NCI-H82 treated with DMSO at 0.1 percent for 48 hours (cell line): ENCODE data around the gene GLS.
"Not testable (repeated sequence)": the region's sequence is repeated elsewhere in the genome, so short reads cannot be mapped to it uniquely, and the experiment has no call there.

Source experiments
- DNase-seq: peaks from one replicate; lab custom pipeline; 2025; ENCODE audit not compliant: unreplicated experiment; lab: John Stamatoyannopoulos, UW

GLS gene

DNA sequence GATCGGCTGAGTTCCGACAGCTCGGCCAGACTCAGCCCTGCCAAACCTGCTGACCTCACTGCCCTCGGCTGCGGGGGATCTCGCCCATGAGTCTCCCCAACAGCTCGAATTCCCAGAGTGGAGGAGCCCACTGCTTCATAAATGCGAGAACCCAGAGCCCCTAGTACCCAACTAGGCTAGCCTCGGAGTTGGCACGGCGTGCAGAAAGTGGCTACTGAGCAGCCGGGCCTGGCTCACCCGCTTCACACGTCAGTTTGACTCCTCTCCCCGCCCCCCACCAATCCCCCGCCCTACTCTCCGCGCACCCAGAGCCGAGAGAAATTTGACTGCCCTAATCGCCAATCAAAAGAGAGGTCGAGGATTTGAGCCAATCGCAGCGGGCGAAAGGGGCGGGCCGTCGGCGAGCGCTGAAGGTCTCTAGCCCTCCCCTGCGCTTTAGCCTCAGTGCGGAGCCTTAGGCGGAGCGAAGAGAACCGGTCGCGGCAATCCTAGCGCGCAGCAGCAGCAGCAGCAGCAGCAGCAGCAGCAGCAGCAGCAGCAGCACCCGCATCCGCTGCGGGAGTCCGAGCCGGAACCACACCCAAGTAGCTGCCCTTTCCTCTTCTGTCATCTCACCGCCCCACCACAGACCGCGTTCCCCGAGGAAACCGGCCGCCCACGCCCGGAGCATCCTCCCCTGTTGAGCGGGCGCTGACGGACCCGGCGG lies at the start of gene GLS:
Gene GLS, plus strand, starts transcription at position 444 of the 706 bp plus-strand sequence. CDS start 264 bp downstream, outside the sequence.
- peak; percentile 92 for DNase-seq

DNA sequence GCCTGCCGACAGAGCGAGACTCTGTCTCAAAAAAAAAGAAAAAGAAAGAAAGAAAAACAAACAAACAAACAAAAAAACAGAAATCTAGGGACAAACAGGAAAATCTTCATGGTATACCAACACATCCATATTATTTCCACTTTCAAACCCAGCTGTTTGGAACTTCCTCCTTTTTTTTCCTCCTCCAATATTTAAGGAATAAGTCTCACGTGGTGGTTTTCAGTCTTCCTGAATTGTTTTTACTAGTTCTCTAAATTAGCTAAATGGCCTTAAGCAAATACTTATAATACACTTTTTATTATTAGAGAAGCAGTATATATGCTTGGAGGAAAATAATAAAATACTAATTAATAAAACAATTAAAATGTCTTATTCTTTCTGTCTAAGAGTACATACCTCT lies 48.7 kb upstream of the GLS start:
- DNase-seq = no peak

DNA sequence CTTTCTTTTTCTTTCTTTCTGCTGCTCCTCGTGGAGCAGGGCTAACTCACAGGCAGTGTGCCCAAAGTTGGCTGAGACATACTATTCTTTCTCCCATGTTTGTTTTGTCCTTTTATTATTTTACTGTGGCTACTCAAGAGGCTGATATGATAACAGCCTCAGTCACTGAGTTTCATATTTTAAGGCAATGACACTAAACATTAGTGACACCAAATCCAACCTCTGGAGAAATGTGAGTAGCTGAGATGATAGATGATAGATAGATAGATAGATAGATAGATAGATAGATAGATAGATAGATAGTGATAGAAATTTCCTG lies 45.8 kb upstream of the GLS start:
- DNase-seq = no peak

DNA sequence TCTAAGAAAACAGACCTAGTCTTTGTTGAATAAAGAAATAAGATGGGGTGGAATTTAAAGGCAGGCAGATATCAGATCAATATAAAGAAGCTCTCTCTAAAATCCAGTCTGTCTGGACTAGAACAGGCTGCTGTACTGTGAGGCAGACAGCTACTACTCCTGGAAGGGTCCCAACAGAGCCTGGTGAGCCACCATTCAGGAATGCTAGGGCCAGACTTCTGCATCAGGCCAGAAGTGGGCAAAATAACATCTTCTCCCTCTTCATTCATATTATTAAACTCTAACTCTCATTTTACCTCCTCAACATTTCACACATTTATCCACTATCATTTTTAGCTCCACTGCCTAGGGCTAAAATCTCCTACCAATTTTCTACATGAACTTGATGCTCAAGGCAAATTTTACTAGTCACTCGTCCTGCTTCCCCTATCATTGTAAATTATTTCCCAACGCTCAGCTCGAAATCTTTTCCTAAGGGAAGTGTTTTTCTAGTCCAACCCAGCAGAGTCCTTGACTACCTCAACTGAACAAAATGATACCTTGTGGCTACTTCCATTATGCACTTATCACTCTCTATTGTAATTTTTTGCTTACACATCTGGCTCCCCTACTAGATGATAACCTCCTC lies 45.2 kb upstream of the GLS start:
- no peak for DNase-seq

DNA sequence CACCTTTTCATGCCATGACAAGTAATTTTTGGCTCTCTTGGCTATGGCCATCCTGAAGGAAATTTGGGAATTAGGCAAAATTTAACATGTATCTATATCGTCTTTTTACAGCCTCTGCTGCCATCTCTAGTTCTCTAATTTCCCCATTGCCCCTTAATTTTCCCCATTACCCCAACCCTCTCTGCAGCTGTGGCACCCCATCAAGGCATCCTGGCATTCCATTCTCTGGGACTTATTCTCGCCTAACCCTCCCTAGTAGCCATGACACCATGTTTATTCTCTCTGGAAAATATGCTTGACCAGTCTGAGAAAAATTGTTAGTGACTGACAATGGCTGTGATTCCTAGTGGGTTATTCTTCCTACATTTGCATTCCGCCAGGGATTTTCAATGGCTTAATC lies 43.9 kb upstream of the GLS start:
- DNase-seq = no peak

DNA sequence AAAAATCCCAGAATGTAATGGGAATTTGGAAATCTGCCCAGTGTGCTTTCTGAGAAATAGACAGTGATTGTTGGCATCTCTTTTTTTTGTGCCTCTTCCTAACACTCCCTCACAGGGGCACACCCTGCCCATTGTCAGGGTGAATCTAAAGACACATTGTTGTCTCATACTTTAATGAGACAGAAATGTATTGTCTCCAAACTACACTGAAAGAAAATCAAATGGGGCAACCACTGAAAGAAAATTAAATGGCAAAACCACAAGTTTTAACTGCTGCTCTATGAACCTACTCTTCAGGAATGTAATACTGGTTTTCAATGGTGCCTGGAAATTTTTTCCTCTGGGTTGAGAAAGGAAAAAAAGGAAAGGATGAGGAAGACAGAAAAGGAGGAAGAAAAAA lies 43.2 kb upstream of the GLS start:
- DNase-seq = no peak

DNA sequence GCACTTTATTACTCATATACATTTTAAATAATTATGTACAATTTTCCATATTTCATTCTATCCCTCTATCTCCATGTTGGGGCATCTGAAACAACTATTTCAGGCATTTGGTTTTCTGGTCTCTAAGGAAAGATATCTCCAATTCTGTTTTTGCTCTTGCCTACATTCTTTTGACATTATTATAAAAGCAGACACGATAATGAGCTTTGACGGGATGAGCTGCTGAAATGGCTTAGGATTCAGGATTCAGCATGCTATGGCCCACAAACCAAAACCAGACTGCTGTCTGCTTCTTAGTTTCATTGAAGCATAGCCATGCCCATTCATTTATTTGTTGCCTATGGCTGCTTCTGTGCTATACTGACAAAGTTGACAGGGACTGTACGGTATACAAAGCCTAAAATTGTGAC lies 42.7 kb upstream of the GLS start:
- no peak for DNase-seq

DNA sequence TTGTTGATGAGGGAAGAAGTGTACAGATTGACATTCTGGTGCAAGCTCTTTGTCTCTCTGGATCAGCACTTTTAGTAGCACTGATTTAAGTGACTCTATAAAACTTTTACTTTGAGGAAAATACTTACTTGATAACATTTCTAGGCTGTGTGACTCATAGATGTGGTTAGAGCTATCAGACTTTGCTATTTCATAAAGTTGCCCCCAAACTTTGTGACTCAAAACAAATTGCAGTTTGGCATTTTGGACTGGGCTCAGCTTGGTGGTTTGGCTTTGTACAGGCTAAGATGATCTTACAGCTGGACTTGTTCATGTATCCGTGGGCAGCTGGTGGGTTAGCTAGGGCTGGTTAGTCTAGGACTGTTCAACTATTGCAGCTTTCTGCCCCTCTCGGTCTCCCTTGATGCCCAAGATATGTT lies 42.1 kb upstream of the GLS start:
- no peak for DNase-seq

DNA sequence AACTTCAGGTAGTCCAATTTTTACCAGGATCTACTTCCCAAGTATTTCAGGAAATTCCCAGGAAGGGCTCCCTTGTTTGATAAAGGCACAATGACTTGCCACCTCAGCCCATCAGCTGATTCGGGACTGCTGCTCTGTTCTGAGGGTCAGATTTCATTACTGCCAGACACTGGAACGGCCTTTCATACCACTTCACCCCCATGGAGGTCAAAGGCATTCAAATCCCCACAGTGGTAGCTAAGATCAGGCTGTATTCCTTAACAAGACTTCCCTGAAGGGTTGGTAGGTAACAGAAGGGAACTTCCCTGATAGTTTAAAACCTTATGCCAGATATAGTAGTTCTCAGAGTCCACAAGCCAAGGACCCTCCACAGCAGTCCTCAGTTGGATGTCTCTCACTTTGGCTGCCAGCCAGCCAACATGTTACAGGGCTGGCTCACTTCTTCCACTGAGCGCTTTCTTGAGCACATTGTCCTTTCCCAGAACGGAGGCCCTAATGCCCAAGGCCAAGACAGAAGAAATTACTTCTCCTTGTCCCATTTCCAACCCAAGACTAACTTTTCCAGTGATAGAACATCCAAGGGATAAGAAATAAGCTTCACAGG lies 40.0 kb upstream of the GLS start:
- DNase-seq = no peak

DNA sequence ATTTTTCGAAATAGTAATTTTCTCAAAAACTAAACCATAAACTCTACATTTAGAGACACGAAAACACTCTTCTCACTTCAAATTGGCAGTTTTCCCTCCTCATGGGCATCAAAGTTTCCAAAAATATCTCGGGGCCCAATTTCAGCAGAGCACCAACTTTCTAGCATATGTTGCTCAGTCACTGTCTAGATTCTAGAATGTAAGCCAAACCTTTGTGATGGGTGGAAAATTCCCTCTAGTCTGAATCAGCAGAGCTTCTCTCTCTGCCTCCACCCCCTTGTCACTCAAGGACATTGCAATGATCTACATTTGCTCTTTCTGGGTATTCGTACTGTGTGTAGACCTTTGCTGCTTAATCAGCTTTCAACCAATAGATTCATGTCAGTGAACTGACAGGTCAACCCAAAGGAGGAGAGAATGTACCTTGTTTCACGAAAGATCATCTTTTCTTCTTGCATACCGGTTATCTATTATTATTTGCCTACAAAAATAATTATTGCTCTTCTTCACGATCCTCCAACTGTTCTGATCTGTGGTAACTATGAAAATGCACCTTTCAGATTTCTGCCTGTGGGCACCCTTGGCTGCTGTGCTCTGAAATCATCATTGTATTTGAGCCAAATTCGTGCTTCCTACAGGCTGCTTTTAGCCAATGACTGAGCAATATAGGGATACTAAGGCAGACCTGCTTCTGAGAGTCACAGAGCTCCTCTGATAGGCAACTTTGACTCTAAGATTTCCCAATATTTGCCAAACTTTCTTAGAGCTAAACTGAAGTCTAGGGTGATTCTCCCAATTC lies 38.7 kb upstream of the GLS start:
- DNase-seq = no peak

DNA sequence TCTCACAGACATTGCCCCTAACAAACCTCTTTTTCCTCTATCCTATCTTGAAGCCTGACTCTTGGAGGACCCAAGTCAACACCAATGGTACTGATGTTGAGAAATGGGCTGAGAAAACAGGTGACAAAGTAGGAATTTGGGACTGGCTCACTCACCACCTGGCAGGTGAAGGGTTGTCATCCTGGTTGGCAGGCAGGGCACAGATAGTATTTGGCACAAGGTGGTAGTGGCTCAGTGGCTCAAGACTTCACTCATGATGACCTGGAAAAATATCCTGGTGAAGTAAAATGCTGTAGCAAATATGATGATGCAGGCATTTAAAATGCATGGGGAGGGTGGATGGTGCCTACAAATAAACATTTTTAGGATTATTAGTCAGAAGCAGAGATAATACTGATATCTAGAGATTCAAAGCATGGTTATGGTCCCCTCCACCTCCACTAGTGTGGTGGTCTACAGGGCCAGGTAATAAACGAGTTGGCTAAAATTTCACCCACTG lies 38.0 kb upstream of the GLS start:
- no peak for DNase-seq

DNA sequence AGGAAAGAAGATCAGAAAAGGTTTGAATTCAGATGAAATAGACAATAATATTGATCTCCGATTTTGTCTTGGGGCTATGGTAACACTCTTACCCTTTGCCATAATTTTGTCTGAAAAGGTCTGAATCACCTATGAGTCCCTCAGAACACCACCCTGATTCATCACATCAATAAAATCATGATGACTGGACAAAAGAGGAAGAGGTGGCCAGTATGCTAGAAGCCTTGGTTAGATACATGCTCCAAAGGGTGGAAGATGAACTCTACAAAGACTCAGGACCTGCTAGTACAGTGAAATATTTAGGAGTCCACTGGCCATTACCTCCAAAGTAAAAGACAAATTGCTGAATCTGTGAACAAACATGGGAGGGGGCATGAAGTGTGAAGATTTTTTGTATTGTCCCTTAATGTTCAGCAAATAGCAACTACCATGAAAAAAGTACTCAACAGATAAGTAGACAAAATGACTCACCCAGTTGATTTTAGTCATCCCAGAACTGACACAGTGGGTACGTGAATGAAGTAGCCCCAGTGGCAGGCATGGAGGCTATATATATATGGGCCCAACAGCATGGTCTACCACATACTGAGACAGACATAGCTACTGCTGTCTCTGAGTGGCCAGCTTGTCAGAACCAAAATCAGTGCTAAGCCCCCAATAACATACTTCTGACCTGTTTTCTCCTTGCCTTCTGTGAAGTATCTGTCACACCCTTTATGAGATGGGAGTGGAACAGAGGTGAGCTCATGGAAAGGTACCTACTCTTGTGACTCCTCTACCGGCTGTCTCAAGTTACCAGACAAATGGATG lies 36.5 kb upstream of the GLS start:
- DNase-seq = no peak

DNA sequence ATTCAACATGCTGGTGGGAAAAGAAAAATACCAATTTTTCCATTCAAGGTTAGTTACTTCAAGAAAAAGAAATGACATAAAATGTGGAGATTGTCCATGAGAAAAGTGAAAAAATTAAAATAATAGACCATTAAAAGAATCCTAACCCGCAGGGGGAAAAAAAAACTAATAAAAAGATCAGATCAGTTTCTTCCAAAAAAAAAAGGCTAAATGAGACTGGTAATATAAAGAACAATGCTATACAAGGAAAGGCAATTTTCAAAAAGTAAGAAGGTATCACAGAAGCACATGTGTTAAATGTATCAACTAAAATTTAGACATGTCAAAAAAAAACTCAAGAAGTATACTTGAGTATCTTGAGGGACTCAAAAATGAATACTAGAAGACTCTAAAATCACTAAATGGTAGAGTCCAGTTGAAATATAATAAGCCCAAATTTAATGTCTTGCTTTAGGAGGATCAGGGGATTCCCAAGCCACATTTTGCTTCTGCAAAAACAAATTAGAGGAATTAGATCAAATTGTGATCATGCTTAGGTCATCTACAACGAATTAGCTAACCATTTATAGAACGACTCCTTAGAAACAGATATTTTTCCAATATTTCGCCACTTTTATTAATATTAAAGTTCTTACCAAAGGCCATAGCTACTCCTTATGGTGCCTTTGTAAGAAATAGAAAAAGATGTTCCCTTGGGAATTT lies 35.8 kb upstream of the GLS start:
- no peak for DNase-seq

DNA sequence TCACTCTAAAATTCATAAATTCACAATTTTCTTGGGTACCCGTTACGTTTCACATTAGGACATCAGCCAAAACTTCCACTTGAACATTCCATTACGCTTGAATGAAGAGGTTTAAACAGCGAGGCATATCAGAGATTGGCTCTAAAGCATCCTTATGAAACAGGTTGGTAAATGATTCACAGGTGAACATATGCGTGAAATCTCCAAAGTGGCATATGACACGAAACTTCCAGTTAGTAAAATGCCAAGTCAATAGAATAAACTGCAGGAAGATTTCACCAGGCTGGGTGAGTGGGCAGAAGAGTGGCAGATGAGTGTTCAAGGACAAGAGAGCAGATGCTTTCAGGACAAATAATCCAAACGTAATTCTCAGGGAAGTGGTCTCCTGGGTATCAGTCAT lies 33.9 kb upstream of the GLS start:
- DNase-seq = no peak

DNA sequence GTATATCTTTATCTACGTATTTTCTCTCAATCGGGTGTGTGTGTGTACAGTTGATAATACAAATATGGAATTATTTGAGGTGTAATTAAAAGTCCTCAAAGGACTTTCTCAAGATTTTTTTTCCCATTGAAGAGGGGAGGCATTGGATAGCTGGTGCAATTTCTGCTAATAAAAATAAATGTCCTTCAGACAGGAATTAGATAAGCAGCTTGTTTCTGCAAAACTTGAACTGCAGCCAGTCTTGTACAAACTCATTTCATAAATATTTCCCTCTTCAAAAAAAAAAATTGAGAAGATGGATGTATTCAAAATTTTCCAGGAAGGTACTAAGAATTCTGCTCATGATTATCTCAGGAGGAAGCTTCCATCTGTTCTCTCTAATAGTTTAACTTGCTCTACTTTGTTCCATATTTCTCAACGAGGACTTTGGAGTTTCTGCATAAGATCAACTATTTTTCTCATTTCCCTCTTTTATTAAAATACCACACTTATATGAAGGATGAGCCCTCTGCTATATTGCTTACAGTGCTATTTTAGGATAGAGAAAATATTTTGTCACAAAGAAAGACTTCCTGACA lies 33.0 kb upstream of the GLS start:
- DNase-seq = no peak

DNA sequence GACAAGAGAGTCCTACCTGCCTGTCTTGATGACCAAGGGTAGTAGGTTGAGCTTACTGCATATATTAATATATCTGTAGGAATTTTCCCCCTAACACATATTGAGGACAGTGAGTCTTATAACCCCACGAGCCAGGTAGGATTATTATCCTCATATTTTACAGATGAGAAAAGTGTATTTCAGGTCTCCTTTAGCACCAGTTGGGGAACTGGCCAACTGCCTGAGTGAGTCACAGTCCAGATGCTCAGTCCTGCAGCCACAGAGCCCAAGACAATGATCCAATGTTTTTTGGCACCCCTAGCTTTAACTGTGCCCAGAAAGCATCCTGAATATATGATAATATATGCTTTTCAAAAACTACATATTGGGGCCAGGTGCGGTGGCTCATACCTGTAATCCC lies 30.8 kb upstream of the GLS start:
- DNase-seq = no peak

DNA sequence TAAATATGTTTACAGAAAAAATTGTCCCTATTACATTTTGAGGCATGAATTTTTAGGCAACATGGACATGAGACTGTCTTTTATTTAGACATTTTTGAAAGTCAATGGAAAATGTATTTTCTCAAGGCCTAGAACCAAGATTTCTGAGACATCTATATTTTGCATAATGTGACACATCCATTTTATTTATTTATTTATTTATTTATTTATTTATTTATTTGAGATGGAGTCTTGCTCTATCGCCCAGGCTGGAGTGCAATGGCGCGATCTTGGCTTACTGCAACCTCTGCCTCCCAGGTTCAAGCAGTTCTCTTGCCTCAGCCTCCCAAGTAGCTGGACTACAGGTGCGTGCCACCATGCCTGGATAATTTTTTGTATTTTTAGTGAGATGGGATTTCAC lies 27.6 kb upstream of the GLS start:
- not testable (repeated sequence) for DNase-seq

DNA sequence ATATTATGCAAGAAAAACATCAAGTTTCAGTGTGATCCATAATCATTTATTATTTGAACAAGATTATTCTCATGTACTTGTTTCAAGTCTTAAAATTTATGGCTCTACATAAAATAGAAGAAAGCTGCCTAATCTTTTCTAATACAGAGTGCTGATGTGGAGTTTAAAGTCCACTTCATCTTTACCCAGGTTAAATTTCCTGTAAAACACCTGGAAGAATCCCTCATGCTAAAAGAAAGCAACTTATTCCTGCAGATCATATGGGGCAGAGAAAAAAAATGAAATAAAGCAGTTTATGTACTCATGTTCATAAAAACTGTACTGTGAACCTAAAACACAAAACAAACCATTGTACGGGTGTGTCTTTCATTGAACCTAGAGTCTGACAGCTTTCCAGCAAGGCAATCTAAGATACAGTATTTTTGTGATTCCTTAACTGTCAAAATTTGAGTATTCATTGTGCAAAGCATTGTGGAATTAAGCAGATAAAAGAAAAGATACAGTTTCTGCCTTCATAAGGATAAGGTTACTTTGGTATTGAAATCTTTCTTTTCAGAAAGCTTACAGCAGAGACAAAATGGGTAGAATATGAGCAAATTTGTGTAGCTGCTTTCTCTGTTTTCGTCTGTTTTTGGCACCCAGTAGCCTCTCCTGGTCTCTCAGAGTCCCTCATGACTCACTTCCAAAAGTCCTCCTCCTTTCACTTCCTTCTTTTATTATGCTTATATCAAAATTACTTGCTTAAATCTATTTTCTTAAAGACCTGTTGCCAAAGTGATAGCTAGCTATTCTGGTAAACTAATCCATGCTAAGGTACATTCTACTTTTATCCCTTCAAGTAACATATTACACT lies 26.9 kb upstream of the GLS start:
- DNase-seq = no peak

DNA sequence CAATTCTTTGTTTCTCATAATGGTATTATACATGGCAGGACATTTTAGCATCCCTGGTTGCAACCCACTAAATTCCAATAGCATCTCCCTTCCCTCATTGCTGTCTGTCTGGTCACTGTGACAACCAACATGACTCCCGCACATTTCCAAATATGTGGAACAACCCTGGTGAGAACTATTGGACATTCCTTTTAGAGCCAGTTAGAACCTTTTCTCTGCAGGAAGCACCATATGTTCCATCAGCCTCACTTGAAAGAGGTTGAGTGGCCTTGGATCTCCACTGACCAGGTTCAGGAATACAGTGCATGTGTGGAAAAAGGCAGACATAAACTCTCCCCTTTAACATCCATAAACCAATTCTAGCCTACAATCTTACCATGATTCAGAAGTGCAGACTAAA lies 25.9 kb upstream of the GLS start:
- no peak for DNase-seq
